ENCODE data around the gene WASF2. TPM values are rescaled to one million over a fixed set of nuclear protein-coding genes. Genes with fewer than 3 reads are reported as not detected.

WASF2 gene
- total and polyA plus RNA-seq, 2 experiments from 2014 or later, result 32.7 to 53.4 TPM

DNA sequence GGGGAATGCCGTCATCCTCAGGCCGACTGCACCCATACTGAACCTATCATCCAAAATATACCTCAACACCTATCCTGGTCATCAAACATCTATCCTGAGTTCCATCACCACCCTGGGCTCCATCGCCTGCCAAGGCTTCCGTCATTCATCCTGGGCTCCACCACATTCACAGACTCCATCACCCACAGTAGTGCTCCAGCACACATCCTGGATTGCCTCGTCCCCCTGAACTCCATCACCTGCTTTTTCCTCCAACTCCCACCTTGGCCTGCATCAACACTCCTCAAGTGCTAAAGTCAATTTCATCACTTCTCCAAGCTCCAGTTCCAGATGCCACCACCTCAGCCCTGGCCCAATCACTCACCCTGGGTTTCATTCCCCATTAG lies 131.0 kb downstream of the WASF2 start:
- no peak overlapping the region for H3K4me3 ChIP-seq
- no peak overlapping the region for H3K27ac ChIP-seq
- peaks cover 4% of the 10 kb centered on the region for H3K4me1 ChIP-seq (ENCODE audit: low read depth)
- no peak for DNase-seq (ENCODE audit: low read depth in 1 of 2, low spot score in 1 of 2)
- peaks cover 31% of the 10 kb centered on the region for H3K27me3 ChIP-seq
- TF ChIP-seq, protein P1, sequence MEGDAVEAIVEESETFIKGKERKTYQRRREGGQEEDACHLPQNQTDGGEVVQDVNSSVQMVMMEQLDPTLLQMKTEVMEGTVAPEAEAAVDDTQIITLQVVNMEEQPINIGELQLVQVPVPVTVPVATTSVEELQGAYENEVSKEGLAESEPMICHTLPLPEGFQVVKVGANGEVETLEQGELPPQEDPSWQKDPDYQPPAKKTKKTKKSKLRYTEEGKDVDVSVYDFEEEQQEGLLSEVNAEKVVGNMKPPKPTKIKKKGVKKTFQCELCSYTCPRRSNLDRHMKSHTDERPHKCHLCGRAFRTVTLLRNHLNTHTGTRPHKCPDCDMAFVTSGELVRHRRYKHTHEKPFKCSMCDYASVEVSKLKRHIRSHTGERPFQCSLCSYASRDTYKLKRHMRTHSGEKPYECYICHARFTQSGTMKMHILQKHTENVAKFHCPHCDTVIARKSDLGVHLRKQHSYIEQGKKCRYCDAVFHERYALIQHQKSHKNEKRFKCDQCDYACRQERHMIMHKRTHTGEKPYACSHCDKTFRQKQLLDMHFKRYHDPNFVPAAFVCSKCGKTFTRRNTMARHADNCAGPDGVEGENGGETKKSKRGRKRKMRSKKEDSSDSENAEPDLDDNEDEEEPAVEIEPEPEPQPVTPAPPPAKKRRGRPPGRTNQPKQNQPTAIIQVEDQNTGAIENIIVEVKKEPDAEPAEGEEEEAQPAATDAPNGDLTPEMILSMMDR (IDR thresholded peaks at IDR 0.05; ENCODE audit: low read depth, low read length), result no peak
- no peaks in the 10 kb centered on the region for H3K36me3 ChIP-seq
- no peaks in the 10 kb centered on the region for H3K9me3 ChIP-seq (ENCODE audit: low read depth)

DNA sequence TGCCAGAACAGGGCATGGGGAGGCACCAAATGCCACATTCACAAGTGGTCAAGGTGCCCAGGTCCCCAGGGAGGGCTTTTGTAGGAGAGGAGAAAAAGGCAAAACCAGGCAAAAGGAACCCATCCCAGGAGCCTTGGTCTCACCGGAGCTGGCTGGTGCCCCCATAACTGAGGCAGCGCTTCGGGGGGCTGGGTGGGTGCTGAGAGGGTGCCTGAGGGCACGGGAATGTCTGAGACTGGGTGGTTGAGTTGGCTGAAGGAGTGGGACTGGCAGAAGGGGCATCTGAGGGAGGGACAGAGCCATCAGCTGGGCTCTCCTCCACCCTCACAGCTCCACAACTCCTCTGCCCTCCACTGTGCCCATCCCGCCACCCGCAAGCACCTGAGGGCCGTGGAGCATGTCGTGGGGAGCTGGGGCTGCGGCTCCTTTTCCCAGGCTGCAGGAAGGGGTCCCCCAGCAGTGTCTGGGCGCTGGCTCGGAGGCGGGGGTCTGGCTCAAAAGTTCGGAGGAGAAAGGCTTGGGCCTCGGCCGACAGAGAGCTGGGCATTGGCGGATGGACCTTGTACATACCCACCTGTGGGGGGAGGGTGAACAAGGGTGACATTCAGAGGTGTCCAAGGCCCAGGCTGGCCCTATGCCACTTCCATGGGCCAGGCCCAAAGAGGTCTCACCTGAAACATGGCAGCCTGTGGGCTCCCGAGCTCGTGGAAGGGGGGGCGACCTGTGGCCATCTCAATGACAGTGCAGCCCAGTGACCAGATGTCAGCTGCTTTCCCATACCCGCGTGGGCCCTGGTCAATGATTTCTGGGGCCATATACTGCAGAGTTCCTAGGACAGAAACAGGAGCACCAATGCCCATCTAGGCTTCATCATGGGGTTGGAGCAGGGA lies 131.7 kb downstream of the WASF2 start:
- no peak for DNase-seq (ENCODE audit: low read depth in 1 of 2, low spot score in 1 of 2)
- no peak overlapping the region for H3K4me3 ChIP-seq
- no peaks in the 10 kb centered on the region for H3K9me3 ChIP-seq (ENCODE audit: low read depth)
- H3K4me1 ChIP-seq (ENCODE audit: low read depth), result peaks cover 4% of the 10 kb centered on the region
- no peaks in the 10 kb centered on the region for H3K36me3 ChIP-seq
- TF ChIP-seq, protein P1 (IDR thresholded peaks at IDR 0.05; ENCODE audit: low read depth, low read length), result no peak
- H3K27me3 ChIP-seq, result peaks cover 31% of the 10 kb centered on the region
- no peak overlapping the region for H3K27ac ChIP-seq

DNA sequence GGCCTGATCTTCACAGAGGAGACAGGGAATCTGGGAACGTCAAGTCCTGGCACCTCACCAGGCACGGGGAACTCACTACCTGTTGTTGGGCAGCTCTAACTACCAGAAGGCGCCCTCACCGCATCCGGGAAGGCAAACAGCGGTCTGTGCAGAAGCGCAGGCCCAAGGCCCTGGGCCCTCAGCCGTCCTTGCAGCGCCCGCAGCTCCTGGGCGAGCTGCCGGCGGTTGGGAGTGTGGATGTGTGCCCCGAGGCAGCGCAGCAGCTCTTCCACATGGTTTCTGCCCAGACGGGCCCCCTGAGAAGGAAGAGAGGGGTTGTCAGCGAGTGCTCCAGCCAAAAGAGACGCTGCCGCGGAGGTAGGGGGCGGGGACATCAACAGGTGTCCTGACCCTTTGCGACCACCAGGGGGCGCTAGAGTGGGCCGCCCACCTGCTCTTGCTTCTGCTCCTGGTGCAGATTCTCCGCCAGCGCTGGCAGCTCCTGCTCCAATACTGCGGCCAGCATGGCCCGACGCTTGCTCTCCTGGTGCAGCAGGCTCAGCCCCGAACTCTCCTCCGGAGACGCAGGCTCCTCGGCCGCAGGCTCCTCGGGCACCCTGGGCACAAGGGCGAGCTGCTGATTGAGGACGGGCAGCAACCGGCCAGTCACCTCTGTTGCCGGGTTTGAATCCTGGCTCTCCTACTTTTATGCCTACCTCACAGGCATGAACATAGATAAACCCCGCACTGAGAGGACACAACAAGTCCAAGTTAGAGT lies 132.5 kb downstream of the WASF2 start:
- Histone ChIP-seq H3K27ac (no peak overlapping the region), H3K4me1 (ENCODE audit: low read depth) (peaks cover 4% of the 10 kb centered on the region), H3K36me3 (no peaks in the 10 kb centered on the region), H3K9me3 (ENCODE audit: low read depth) (no peaks in the 10 kb centered on the region), H3K27me3 (peaks cover 31% of the 10 kb centered on the region), H3K4me3 (no peak overlapping the region)
- DNase-seq (ENCODE audit: low read depth in 1 of 2, low spot score in 1 of 2), result peak; percentile 66 to 78
- TF ChIP-seq, protein P1 (IDR thresholded peaks at IDR 0.05; ENCODE audit: low read depth, low read length), result peak; percentile 84

DNA sequence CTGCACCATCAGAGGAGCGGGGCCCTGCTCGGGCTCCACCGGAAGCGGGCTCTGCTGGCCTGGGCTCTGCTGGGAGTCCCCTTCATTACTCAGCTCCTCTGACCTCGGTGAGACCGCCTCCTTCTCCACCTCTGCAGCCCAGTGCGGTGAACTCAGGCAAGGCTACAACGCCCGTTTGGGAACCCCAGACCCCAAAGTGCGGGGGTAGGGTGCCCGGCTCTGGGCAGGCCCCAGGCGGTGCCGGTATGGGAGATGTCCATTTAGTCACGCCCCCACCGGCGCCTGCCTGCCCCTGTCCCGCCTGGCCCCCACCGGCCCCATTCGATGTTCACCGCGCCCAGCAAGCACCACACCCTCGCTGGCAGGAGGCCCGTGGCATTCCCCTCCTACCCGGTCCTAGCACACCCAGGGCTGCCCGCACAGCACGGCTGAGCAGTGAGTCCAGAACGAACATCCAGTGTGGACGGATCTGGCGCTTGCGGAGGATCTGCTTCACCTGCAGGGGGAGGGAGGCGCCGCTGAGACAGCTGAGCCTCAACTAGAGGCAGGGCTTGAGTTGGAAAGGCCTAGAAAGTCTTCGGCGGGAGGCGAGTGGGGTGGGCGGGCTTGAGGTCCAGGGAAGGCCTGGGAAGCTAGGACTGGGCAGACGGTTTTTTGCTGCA lies 133.2 kb downstream of the WASF2 start:
- TF ChIP-seq, protein P1 (IDR thresholded peaks at IDR 0.05; ENCODE audit: low read depth, low read length), result no peak
- H3K4me1 ChIP-seq (ENCODE audit: low read depth), result peaks cover 4% of the 10 kb centered on the region
- no peak for DNase-seq (ENCODE audit: low read depth in 1 of 2, low spot score in 1 of 2)

DNA sequence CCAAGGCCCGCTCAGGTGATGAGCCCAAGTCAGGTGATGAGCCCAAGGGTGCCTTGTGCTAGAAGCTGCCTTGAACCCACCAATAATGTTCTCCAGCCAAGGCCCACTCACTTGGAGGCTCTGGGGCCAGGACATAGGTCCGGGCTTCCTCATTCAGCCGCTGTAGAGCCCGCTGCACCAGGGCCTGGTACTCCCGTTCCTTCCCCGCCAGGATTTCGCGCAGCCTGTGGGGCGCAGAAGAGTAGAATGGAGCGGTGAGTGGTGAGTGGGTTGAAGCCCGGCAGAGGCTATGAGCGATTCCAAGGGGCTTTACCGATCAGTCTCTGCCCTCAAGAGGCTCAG lies 133.7 kb downstream of the WASF2 start:
- Histone ChIP-seq H3K4me1 (ENCODE audit: low read depth) (peaks cover 4% of the 10 kb centered on the region), H3K36me3 (no peaks in the 10 kb centered on the region), H3K9me3 (ENCODE audit: low read depth) (no peaks in the 10 kb centered on the region), H3K27ac (no peak overlapping the region), H3K27me3 (peaks cover 30% of the 10 kb centered on the region), H3K4me3 (no peak overlapping the region)
- TF ChIP-seq, protein P1 (IDR thresholded peaks at IDR 0.05; ENCODE audit: low read depth, low read length), result no peak
- no peak for DNase-seq (ENCODE audit: low read depth in 1 of 2, low spot score in 1 of 2)

More for the DNA sequence above, 133.2 kb downstream of the WASF2 start:
- Histone ChIP-seq H3K27me3 (peaks cover 31% of the 10 kb centered on the region), H3K36me3 (no peaks in the 10 kb centered on the region), H3K27ac (no peak overlapping the region), H3K4me3 (no peak overlapping the region), H3K9me3 (ENCODE audit: low read depth) (no peaks in the 10 kb centered on the region)
